Posterior vena cava (tissue), 2 donors: ENCODE data around the gene NBEA. TPM values are rescaled to one million over a fixed set of nuclear protein-coding genes. Genes with fewer than 3 reads are reported as not detected.
"Not testable (repeated sequence)": the region's sequence is repeated elsewhere in the genome, so short reads cannot be mapped to it uniquely, and the experiment has no call there.

Experiments used
- DNase-seq: peaks from one replicate; pipeline ENCODE4 v3.0.0-alpha.2; 2020; ENCODE audit warnings: low spot score
- intact Hi-C, 2 donors: fragments of 100-400 bp; cut with DNase I; formaldehyde crosslinking; loops; one replicate each; pipeline versions ENCODE4 v1.14.1 to v1.14.2; 2022 to 2023
- long read RNA-seq, 2 donors: library from polyadenylated mRNA; unstranded; transcript quantifications; one replicate each; pipeline ENCODE4 v2.0.0, GENCODE V29; 2020 to 2021
- total RNA-seq, 2 donors: library from RNA; stranded (reverse); fragmentation: NEBNext Ultra II Directional; extraction: Animal tissue kit (Norgen Biotek cat#: 25700); gene quantifications; one replicate each; pipeline ENCODE4 v1.2.1, GENCODE V29; 2021
- donor health status: DM: yes; HTN: yes; CAD: no.
- donor health status: DM: yes; HTN: yes; CAD: no.

Gene NBEA, protein sequence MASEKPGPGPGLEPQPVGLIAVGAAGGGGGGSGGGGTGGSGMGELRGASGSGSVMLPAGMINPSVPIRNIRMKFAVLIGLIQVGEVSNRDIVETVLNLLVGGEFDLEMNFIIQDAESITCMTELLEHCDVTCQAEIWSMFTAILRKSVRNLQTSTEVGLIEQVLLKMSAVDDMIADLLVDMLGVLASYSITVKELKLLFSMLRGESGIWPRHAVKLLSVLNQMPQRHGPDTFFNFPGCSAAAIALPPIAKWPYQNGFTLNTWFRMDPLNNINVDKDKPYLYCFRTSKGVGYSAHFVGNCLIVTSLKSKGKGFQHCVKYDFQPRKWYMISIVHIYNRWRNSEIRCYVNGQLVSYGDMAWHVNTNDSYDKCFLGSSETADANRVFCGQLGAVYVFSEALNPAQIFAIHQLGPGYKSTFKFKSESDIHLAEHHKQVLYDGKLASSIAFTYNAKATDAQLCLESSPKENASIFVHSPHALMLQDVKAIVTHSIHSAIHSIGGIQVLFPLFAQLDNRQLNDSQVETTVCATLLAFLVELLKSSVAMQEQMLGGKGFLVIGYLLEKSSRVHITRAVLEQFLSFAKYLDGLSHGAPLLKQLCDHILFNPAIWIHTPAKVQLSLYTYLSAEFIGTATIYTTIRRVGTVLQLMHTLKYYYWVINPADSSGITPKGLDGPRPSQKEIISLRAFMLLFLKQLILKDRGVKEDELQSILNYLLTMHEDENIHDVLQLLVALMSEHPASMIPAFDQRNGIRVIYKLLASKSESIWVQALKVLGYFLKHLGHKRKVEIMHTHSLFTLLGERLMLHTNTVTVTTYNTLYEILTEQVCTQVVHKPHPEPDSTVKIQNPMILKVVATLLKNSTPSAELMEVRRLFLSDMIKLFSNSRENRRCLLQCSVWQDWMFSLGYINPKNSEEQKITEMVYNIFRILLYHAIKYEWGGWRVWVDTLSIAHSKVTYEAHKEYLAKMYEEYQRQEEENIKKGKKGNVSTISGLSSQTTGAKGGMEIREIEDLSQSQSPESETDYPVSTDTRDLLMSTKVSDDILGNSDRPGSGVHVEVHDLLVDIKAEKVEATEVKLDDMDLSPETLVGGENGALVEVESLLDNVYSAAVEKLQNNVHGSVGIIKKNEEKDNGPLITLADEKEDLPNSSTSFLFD (N-terminal part only)
- 10 to 100 TPM; 10.5 to 12.7 TPM for total RNA-seq
- long read RNA-seq, donor 1, partial matches to known transcripts: 1 of 5 reads
- long read RNA-seq, donor 1, other reads (novel, unspliced or antisense): 4 of 5 reads
- long read RNA-seq, donor 2, partial matches to known transcripts: 3 of 12 reads
- long read RNA-seq, donor 2, other reads (novel, unspliced or antisense): 9 of 12 reads

DNA sequence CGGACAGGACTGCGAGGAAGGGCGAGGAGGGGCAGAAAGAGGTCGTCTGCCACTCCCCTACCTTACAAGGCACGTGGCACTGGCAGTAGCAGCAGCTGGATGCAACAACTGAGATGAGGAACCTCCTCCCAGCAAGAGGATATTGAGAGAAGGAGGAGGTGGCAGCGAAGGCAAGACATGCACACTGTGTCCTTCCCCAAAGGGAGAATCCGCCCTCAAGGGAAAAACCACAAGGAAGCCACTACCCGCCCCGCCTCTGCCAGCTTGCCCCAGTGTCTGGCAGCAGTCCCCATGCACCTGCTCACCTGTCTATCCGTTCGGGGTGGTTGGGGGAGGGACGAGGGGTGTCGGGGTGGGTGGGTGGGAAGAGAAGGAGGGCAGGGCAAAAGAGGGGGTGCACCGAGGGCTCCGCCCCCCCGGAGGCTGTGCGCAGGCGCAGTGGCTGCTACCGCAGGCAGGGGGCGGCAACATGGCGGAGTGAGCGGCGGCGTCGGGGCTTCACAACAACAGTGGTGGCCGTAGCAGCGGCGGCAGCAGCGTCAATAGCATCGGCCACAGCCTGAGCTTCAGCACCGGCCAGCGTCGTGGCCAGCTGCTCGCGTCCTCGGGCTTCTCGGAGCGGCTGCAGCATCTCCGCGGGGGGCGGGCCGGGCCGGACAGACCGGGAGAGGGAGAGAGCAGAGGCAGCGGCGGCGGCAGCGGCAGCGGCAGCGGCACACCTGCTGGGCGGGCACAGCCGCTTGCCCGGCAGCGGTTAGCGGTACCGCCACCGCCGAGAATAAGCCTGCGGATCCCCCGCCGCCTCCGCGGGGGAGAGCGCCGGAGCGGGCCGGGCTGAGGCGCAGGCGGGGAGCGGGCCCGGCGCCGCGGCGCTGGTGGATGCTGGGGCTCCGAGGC, at the start of gene NBEA:
TSS of gene NBEA (plus strand) at position 436 of the 897 bp plus-strand sequence. CDS start 551 bp downstream, outside the sequence.
- peak; percentile 89 for DNase-seq
- intact Hi-C loops: no loop called here

DNA sequence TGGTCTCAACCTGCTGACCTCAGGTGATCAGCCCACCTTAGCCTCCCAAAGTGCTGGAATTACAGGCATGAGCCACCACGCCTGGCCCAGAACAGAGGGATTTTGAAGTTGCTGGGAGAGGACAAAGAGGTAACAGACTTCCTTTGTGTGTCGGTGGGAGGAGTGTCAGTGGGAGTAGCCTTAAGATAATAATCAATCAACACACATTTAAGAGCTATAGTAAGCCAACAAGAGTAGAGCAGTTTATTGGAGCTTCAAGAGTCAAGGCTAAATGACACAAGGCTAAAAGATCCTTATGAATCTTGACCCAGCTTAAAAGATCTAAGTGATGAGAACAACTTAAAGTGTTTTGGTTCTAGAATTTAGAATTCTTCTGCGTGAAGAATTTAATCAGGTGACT, 47.3 kb upstream of the NBEA start:
- intact Hi-C loops: no loop called here
- DNase-seq: no peak

DNA sequence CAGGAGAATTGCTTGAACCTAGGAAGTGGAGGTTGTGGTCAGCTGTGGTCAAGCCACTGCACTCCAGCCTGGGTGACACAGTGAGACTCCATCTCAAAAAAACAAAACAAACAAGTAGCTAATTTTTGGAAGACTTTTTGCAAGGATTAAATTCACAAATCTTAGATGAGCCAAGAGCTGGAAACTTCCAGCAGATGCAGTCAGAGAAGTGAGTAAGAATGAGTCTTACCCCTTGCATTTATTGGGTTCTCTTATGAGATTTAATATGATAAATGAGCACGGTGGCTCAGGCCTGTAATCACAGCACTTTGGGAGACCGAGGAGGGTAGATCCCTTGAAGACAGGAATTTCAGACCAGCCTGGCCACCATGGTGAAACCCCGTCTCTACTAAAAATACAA, 44.9 kb upstream of the NBEA start:
- no peak for DNase-seq
- intact Hi-C loops: no loop called here

DNA sequence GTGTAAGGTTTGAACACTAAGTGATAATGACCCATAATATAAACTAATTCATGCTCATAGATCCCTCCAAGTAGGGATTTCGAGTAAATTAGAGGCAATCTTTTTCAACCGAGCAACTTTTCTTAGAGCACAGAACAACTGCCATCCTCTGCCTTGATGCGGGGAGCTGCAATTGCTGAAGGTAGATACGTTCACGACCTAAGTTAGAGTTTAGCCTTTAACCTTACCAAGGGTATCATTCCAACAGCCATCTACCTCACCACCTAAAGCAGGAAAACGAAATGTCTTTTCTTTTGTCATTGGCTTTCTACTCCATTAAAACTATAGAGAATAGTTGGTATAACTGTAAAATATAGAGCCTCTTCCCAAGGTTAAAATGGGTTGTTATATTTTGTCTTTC, 42.2 kb upstream of the NBEA start:
- intact Hi-C loops: no loop called here
- DNase-seq: no peak

DNA sequence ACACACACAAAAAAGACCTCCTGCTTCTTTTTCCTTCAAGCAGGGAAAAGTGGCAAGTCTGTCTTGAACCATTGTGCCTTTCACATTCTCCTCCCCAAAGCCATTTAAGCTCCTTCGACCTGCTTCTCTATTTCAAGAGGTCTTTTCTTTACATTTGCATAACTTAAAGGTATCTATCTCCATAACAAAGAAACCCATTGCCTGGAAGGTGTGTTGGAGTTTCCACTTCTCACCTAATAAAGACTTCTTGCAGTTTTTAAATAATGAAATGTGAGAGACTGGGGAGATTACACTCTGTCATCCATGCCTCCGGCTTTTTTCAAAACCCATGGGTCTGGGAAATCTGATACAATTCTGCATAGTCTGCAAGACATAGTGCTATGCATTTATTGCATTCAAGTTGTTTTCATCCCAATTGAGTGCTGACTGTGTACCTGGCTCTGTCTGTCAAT, 41.8 kb upstream of the NBEA start:
- intact Hi-C loops: no loop called here
- no peak for DNase-seq

DNA sequence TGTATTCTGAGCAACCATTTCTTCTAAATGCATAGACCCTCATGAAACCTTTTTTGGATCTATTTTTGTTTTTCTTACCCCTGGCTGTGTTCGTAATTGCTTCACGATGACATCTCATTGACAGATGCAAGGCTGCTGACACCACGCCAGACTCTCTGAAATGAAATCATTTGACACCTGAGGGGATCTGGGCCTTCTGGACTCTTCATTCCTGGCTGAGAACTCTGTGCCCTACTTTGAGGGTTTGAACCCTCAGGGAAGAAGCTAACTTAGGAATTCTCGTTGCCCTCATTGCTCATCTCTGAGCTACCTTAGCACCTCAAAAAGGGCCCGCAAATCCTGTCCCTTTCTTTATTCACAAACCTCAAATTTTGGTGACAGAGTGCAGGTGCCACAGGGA, 40.5 kb upstream of the NBEA start:
- intact Hi-C loops: no loop called here
- DNase-seq: no peak

DNA sequence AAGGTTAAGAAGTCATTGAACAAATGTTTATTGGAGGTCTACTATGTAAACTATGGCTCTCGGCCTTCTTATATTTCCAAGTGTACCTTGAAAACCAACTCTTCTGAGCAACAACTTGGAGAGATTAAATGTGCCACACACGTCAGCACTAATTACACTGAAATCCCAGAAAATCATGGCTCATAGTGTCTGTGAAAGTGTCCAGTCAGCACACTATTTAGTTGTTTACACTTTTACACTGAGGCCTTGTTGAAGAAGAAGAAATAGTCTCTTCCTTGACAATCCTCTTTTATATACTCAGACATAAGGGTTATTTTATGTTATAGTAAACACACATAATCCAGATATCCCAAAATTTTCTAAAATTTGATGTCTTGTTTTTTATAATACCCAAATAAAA, 30.9 kb upstream of the NBEA start:
- DNase-seq: no peak
- intact Hi-C loops: no loop called here

DNA sequence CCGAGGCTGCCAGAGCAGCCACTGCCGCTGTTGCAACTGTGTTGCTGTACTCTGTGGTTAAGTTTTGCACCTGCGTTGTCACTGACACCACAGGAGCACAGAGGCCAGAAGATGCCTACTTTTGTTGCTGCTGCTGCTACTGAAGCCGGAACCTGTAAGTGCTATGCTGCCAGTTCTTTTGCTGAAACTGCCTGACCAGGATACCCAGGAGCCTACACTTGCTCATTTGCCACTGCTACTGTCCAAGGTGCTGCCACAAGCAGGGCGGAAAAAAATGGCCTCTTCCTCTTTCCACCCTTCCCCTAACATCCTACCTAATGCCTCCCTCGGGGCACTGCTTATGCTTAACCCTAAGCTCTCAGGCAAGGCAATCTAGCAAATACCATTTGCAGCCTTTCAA, 29.0 kb upstream of the NBEA start:
- intact Hi-C loops: no loop called here
- no peak for DNase-seq

DNA sequence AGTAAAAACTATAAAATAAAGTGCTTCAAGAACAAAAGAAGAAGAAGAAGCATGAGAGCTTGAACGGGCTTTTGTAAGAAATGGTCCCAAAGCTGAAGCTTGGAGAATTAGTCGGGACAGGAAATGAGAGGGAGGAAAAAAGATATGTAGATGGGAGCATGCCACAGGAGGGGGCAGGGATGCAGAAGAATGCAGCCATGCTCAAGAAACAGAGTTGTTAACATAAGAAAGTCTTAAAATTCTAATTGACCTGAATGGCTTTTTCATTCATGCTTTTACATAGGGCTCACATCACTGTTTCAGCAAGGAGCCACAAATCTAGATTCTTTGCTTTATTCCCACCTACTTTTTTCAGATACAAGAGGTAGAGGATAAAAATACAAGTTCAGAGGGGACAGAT, 27.7 kb upstream of the NBEA start:
- intact Hi-C loops: no loop called here
- no peak for DNase-seq

DNA sequence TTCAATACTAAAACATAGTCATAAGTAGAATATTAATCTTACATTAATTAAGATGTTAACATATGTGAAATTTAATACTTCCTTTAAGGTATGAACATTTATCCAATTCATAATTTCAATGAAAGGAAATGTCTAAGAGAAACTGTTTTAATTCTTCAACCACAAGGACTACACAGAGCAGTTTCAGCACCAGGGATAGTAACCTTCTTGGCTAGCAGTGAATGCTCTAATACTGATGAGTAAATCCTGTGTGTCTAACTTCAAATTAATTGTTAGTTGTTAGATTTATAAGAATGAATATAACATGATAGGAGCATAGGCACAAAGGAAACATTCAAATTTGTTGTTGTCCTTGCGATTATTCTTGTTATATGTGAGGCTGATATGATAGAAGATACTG, 15.6 kb upstream of the NBEA start:
- intact Hi-C loops: no loop called here
- no peak for DNase-seq

DNA sequence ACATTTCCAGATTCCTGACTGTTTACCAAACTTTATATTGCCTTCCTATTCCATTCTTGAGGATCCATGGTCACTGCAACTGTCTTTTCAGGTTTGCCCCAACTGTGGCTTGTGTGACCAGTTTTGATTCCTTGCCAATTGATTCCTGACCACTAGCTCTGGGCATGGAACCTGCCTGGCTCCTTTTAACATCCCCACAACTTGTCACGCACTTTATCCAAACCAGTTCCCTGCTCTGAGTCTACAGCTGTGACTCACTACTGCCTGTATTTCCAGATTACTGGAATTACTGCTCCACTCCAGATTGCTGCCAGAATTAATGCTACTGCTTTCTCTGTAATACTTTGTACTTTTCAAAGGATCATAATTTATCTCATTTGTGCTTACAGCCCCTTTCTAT, 13.4 kb upstream of the NBEA start:
- DNase-seq, intact Hi-C loops: not testable (repeated sequence)

DNA sequence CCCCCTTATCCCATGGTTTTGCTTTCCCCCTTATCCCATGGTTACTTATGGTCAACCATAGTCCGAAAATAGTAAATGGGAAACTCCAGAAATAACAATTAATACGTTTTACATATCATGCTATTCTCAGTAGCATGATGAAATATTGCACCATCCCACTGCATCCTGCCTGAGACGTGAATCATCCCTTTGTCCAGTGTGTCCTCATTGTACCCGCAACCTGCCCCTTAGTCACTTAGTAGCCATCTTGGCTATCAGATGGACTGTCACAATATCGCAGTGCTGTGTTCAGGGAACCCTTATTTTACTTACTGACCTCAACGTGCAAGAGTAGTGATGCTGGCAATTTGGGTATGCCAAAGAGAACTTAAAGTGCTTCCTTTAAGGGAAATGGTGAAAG, 10.5 kb upstream of the NBEA start:
- DNase-seq: no peak
- intact Hi-C loops: no loop called here

DNA sequence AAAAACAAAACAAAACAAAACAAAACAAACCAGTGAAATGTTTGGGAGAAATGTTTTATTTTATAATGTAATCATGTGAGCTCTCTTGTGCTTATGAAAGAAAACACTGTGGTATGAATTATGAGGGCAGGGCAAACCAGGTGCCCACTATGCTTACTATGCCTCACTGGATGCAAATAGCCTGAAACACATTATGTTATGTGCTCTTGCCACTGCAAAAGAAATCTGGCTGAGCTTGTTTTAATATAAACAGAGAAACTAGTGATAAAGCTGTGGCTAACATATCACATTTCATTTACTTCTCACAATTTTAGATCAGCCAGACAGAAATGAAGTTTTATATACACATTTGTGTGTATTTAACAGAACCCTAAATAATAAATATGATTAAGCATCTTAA, 8.7 kb upstream of the NBEA start:
- intact Hi-C loops: no loop called here
- DNase-seq: no peak

DNA sequence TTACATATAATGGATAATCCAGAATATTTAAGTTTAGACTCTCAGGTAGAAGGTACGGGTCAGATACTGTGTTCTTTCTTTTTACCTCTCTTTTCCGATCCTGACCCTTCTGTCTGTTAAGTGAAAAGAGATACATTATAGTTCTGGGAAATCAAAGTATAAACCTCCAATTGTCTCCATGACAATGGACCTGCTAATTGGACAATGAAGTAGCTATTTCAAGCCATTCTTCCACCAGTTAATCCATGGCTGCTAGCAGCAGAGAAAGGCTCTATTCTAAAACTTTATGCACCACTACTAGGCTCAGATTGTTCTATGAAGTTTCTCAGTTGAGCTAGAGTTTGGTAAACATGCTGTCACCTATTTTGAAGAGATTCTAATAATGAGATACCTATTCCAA, 8.3 kb upstream of the NBEA start:
- no peak for DNase-seq
- intact Hi-C loops: no loop called here

DNA sequence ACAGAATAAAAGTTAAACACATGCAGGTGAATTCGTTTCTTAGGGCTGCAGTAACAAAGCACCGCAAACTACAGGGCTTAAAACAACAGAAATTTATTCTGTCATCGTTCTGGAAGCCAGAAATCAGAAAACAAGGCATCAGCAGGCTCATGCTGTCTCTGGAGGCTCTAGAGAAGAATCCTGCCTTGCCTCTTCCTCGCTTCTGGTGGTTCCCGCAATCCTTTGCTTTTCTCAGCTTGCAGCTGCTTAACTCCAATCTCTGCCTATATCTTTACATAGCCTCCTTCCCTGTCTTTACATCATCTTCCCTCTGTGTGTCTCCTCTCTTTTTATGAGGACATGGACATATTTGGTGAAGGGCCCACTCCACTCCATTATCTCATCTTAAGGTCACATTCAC, 6.2 kb upstream of the NBEA start:
- DNase-seq: no peak
- intact Hi-C loops: no loop called here

DNA sequence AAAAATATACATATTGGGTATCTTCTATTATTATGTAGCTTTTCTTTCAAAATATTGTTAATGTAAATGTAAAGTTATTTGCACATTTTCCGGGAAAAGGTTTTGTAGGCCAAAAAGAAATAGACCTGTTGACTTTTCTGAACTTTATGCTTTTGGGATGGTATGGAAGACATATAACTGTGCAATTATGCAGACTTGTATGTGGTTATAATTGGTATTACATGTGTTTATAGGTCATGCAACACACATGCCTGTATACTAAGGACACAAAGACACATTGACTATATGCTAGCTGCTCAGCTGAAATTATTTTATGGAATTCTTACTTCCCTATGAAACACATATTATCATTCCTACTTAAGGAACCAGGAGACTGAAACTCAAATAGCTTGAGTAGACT, 2.3 kb upstream of the NBEA start:
- no peak for DNase-seq
- intact Hi-C loops: no loop called here

DNA sequence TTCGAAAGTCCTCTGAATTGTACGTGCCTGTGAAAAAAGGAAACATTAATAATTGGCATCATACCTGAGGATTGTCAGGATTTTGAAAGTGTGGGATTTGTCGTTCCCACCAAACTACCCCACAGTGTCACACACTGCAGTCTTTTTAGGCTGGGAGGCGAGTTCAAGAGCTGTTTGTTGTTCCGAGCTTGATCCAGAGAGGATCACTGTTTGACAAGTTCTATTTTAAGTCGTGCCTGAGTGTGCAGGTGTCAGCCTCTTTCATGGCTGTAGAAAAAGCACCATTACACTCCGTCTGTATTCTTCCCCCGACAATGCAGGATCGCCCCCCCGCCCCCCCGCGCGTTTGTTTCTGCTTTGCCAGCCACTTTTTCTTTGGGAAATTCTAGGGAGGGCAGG, 635 bp upstream of the NBEA start:
- intact Hi-C loops: no loop called here

DNA sequence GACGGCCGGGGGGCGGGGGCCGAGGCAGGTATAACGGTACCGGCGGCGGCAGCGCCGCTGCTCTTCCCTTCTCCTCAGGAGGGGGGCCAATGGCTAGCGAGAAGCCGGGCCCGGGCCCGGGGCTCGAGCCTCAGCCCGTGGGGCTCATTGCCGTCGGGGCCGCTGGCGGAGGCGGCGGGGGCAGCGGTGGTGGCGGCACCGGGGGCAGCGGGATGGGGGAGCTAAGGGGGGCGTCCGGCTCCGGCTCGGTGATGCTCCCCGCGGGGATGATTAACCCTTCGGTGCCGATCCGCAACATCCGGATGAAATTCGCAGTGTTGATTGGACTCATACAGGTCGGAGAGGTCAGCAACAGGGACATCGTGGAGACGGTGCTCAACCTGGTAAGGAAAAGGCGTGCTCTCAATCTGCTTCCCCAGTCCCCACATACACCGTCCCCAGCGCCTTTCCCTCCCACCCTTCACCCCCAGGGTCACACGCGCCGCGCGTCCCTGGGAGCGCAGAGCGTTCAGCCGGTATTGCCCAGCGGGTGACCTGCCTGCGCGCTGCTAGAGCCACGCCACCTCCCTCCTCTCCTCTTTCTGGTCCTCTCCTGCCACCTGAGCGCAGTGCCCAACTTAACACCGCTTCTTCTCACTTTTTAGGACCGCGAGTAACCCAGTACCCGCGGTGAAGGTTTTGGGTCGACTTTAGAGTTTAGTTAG, 814 bp downstream of the NBEA start:
- intact Hi-C loops: no loop called here
- peak; percentile 77 for DNase-seq

More for the DNA sequence above, 635 bp upstream of the NBEA start:
- no peak for DNase-seq
